ENCODE measurements around the gene ADCK2. TPM values are rescaled to one million over a fixed set of nuclear protein-coding genes. Genes with fewer than 3 reads are reported as not detected.
"Not testable (repeated sequence)": the region's sequence is repeated elsewhere in the genome, so short reads cannot be mapped to it uniquely, and the experiment has no call there.

ADCK2 gene
- total RNA-seq (ENCODE audit: low replicate concordance), result 14.1 and 20.5 TPM in 2 replicates

GRCh38 chr7:140672382-140673062, at the start of gene ADCK2:
TSS of gene ADCK2 (plus strand) at chr7:140672945. CDS start at chr7:140673331, 386 bp downstream.
- peak within 1 kb of the TSS; percentile 75 for H3K4me3 ChIP-seq (ENCODE audit: low read depth, low read length)
- no peak for TF ChIP-seq CTCF (IDR thresholded peaks at IDR 0.05; ENCODE audit: insufficient read depth, low read length)
- no peak for DNase-seq (ENCODE audit: low read depth)

DNA sequence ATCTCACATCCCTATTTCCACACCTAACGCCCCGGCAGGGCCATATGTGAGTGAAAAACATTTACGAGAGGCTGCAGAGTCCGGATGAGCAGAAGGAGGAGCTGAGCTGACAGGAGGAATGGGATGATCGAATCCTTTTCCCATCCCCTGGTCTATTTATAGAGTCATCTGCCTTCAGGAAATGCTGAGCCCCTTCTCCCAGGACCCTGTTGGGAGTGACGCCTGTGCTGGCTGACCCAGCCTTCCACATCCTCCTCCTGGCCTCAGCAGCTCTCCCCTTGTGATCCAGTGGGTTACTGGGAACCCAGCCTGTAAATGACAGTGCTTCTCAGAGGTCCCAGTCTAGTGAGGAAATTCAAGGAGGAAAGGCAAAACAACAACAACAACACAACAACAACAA, 48.8 kb upstream of the ADCK2 start:
- no peak for DNase-seq (ENCODE audit: low read depth)
- TF ChIP-seq CTCF (IDR thresholded peaks at IDR 0.05; ENCODE audit: insufficient read depth, low read length), result no peak
- no peak overlapping the region for H3K4me3 ChIP-seq (ENCODE audit: low read depth, low read length)

DNA sequence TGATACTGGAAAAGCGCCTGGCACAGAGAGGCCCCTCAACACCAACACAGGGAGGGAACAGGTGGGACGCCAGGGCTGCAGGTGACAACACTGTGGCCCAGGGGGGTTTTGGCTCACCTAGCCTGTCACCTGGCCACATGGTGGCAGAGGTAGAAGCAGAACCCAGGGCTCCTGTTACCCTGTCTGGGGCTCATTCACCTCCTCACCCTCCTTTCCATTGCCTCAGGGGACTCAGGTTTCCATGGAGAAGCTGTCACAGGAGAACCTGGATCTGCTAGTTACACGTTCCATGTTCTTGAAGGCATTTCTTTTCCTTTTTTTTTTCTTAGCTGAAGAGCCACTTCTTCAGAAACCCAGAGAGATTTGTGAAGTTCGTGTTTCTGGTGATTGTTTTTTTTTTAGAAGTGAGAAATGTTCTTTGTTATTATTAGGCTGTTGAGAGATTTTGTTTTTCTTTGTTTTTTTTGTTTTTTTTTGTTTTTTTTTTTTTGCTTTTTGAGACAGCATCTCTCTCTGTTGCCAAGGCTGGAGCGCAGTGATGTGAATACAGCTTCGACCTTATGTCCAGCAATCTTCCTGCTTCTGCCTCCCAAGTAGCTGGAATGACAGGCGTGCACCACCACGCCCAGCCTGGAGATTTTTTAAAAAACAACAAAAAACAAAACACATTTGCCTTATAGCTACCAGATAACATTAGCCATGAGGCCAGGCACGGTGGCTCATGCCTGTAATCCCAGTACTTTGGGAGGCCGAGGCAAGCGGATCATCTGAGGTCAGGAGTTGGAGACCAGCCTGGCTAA, 48.2 kb upstream of the ADCK2 start:
- H3K4me3 ChIP-seq (ENCODE audit: low read depth, low read length), result no peak overlapping the region
- DNase-seq (ENCODE audit: low read depth), result no peak
- no peak for TF ChIP-seq CTCF (IDR thresholded peaks at IDR 0.05; ENCODE audit: insufficient read depth, low read length)

- not testable (repeated sequence) for DNase-seq (ENCODE audit: low read depth); H3K4me3 ChIP-seq (ENCODE audit: low read depth, low read length)
Measured at GRCh38 chr7:140625192-140625558, 47.6 kb upstream of the ADCK2 start.

GRCh38 chr7:140625908-140626868, 46.6 kb upstream of the ADCK2 start:
- no peak overlapping the region for H3K4me3 ChIP-seq (ENCODE audit: low read depth, low read length)
- DNase-seq (ENCODE audit: low read depth), result peak; percentile 99
- no peak for TF ChIP-seq CTCF (IDR thresholded peaks at IDR 0.05; ENCODE audit: insufficient read depth, low read length)

DNA sequence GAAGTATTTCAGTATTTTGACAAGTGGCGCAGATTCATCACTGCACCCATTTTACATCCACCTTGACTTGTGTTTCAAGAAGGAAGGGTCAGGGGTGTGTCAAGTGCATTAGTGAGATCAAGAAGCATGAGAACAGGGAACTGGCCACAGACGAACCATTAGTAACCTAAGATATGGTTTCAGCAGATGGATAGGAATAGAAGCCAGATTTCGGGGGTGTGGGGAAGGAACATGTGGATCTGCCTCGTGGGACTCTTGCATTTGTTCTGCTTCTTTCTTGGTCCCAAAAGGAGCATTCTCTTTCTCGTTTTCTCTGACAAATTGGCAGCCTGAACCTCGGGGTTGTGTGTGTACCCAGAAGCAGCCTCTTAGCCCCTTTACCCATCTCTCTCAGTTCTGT, 41.7 kb upstream of the ADCK2 start:
- H3K4me3 ChIP-seq (ENCODE audit: low read depth, low read length), result no peak overlapping the region
- DNase-seq (ENCODE audit: low read depth), result peak; percentile 36
- TF ChIP-seq CTCF (IDR thresholded peaks at IDR 0.05; ENCODE audit: insufficient read depth, low read length), result no peak
